COR-L47 (cell line): ENCODE results near the gene PCSK9.

Experiments used
- DNase-seq: peaks from one replicate; lab custom pipeline; 2025; lab: John Stamatoyannopoulos, UW

The PCSK9 gene

DNA sequence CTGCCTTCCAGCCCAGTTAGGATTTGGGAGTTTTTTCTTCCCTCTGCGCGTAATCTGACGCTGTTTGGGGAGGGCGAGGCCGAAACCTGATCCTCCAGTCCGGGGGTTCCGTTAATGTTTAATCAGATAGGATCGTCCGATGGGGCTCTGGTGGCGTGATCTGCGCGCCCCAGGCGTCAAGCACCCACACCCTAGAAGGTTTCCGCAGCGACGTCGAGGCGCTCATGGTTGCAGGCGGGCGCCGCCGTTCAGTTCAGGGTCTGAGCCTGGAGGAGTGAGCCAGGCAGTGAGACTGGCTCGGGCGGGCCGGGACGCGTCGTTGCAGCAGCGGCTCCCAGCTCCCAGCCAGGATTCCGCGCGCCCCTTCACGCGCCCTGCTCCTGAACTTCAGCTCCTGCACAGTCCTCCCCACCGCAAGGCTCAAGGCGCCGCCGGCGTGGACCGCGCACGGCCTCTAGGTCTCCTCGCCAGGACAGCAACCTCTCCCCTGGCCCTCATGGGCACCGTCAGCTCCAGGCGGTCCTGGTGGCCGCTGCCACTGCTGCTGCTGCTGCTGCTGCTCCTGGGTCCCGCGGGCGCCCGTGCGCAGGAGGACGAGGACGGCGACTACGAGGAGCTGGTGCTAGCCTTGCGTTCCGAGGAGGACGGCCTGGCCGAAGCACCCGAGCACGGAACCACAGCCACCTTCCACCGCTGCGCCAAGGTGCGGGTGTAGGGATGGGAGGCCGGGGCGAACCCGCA is at the start of gene PCSK9:
Gene PCSK9 (plus strand): TSS at position 207 of the 741 bp plus-strand sequence. CDS start 290 bp downstream, at position 497.
- no peak for DNase-seq

DNA sequence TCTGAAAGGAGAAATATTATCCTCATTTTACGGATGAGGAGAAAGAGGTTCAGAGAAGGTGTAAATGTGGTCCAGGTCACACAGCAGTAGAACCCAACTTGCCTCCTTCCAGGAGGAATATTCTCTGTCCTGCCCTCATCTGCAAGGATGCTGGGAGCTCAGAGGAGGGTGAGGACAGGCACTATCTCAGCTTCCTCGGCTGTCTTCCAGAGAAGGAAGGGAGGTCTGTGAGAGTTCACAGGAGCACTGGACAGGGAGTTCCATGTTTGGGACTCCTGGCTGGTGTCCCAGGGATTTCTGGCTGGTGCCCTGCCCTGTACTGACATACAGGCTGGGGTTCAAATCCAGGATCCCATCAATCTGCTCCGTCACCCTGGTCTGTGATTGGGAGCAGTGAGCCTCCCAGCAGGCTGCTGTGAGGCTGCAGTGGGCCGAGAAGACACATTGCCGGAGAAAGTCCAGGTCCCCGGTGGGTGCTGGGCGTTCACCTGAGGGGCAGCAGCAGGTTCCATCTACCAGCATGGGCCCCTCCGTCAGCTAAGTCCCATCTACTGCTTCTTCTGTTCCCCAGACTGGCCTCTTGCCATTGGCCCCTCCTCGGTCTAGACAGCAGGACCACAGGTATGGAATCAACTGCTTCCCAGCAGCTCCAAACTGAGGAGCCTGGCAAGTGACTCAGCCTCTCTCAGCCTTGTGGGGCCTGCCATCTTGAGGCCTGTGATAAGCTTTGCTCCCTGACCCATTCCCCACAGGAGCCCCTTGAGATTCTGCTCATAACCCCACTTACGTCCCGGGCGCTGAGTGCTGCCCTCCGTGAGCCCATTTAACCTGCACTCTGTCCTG is 49.2 kb upstream of the PCSK9 start:
- DNase-seq, result no peak

DNA sequence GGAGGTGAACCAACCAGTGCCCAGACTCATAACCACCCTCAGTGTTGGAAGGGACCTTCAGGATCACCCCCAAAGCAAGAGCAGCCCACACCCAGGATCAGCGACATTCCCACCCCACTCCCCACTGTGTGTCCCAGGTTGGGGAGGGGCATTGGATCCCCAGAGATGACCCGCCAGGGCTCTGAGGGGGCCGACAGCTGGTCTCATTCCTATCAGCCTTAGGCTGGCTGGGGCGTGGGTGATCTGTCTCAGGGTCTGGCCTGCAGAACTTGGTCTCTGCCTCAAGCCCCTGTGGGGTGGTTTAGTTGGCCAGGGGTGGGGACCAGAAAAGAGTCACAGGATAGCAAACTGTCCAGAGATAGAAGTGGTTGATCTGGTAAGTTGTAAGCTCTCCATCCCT is 48.4 kb upstream of the PCSK9 start:
- DNase-seq, result no peak

DNA sequence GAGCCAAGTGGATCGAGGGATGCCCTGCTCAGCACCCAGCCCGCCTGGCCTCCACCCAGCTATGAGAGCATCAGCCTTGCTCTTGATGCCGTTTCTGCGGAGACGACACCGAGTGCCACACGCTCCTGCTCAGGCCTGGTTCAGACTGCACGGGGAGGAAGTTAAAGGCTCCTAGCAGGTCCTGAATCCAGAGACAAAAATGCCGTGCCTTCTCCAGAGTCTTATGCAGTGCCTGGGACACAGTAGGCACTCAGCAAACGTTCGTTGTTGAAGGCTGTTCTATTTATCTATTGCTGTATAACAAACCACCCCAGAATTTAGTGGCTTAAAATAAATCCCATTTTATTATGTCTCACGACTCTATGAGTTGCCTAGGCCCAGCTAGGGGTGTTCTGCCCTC is 47.4 kb upstream of the PCSK9 start:
- no peak for DNase-seq

GRCh38 chr1:54993140-54993539 is 46.2 kb upstream of the PCSK9 start:
- no peak for DNase-seq

GRCh38 chr1:54994355-54994990 is 44.9 kb upstream of the PCSK9 start:
- no peak for DNase-seq

GRCh38 chr1:54995013-54995760 is 44.2 kb upstream of the PCSK9 start:
- no peak for DNase-seq

GRCh38 chr1:54995835-54996234 is 43.5 kb upstream of the PCSK9 start:
- no peak for DNase-seq

GRCh38 chr1:54996359-54996868 is 42.9 kb upstream of the PCSK9 start:
- DNase-seq, result peak; percentile 56

DNA sequence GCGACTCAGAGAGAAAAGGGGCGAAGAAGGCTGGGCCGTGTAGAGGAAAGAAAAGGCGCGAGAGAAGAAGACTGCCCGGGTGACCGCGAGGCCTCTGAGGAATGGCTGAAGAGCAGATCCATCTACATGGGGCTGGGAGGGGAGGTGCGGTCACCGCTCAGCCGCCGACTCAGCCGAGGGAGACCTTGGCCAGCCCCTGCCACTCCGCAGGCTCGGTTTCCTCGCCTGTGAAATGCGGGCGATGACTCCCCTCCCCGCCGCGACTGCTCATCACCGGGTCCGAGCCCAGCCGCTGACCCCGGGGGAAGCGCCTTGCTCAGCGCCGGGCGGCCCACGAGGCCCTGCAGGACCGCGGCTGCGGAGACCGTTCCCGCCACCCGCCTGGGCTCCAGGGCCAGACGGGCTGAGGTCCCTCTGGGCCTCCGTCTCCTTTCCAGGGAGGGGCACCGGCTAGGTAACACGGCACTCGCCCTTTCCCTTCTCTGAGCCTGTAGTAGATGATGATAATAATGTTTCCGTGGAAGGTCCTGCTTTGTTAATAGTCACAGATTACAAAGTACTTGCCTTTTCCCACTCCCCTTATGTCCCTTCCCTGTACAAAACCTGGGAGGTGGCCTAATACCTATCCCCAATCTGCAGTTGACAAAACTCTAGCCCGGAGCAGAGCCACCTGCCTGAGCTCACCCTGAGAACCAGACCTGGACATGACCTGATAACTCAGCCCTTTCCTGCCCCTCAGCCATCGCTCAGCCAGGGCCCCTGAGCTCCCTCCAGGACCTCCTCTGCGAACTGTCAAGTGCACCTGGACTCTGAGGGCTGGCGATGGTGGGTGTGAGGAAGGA is 42.3 kb upstream of the PCSK9 start:
- no peak for DNase-seq

- DNase-seq, result no peak
Observed at GRCh38 chr1:54997711-54997986, 41.7 kb upstream of the PCSK9 start.

GRCh38 chr1:54998100-54998499 is 41.2 kb upstream of the PCSK9 start:
- no peak for DNase-seq

DNA sequence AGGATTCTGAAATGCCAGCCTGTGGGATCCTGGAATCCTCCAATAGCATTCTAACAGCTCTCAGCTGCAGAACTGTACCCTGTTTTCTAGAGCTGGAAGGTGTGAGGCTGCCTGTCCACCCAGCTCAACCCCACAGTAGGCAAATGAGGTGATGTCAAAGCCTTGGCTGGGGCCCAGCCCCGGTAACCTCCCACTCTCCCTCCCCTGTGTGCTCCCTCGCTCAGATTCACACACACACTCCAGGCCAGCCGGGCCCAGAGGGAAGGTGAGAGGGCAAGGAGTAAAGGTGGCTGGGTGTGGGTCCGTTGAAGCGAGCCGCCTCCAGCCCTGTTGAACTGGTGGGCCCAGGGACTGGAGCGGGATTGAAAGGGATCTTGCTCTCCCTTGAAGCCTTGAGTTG is 40.7 kb upstream of the PCSK9 start, which contains the start of gene BSND:
Gene BSND (plus strand): TSS at position 257 of the 400 bp plus-strand sequence. CDS start 254 bp downstream, outside the sequence.
- no peak for DNase-seq

DNA sequence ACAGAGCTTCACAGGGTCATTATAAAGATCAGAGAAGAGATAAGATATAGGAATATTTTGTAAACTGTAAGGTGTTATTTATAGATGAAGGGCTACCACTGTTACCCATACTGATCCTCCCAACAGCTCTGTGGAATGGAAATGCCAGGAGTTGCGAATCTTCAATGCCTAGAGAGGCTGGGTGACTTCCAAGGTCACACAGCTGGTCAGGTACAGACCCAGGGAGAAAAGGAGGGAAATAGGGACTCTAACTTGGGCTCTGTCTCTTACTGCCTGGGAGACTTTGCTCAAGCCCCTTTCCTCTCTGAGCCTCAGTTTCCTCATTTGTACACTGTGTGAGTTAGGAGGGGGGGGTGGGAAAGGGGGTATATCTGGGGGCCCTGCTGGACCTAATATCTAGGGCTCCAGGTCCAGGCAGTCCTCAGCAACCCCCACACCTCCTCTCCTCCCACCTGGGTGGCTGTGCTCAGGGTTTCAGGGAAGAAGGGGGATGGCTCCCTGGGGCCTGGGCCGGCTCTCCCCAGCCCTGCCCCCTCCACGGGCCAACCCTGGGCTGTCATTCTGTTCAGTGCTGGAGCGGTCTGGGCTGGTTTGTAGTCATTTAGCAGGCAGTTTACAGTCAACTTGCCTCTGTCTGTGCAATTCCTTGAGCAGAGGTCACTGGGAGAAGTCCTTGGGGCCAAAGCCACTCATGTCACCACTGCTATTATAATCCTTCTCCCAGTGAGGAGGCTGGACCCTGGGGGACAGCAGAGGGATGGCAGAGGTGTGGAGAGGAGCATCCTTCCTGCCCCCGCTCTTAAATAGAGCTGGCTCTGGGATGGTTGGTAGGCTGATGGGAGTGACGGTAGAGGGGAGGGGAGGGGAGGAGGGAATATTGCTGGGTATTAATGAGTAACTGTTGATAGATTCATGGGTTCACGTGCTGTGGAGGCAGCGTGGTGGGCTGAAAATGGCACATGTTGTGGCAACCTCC is 39.0 kb upstream of the PCSK9 start:
- no peak for DNase-seq

DNA sequence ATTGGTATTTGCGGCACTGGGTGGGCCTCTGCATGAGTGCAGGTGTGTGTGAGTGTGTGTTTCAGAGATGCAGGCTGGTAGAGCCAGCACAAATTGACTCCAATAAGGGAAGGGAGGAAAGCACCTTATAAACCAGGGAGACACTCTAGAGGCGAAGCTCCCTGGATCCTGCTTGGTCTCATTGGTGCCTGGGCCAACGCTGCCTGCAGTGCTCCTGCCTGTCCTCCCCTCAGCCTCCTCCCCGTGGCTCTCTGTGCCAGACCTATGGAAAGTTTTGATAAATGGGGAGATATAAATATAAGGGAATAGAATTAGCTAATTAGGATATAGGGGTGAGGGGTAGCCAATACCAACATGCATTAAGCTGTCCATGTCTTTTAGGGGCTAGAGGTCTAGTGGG is 38.0 kb upstream of the PCSK9 start:
- DNase-seq, result no peak

GRCh38 chr1:55002686-55003085 is 36.7 kb upstream of the PCSK9 start:
- DNase-seq, result no peak

DNA sequence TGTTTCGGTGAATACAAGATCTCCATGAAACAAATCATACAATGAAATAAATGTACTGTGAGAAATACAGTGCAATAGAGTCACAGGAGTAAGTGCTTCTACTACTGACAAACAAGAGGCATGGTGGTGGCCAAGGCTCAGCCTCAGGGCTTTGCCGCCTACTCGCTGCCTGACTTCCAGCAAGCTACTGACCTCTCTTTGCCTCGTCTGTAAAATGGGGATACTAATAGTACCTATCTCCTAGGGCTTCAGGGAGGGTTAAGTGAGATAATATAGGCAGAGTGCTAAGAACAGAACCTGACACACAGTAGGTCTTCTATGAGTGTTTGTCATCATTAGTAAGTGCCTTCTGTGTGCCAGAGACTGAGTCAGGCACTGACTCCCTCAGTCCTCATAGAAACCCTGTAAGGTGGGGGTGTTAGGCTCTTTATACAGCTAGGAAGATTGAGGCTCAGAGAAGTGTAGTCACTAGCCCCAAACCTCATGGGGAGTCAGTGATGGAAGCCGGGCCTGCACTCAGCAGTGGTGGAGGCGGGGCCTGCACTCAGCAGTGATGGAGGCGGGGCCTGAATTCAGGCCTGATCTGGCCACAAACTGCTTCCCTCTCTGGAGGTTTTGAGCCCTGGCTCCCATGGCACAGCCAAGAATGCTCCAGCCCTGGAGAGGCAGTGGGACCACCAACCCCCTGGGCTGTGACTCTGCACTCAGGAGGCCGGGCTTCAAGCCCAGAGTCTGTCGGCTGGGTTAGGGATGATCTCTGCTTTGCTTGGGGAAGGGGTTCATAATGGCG is 33.8 kb upstream of the PCSK9 start:
- DNase-seq, result no peak

DNA sequence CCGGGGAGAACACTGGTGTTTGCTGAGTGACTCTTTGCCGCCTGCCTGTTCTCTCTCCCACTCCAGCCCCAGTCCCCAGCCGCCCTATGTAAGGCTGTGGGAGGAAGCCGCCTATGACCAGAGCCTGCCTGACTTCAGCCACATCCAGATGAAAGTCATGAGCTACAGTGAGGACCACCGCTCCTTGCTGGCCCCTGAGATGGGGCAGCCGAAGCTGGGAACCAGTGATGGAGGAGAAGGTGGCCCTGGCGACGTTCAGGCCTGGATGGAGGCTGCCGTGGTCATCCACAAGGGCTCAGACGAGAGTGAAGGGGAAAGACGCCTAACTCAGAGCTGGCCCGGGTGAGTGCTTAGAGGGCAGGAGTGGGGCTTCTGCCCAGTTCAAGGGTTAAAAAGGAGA is 32.4 kb upstream of the PCSK9 start:
- DNase-seq, result no peak

DNA sequence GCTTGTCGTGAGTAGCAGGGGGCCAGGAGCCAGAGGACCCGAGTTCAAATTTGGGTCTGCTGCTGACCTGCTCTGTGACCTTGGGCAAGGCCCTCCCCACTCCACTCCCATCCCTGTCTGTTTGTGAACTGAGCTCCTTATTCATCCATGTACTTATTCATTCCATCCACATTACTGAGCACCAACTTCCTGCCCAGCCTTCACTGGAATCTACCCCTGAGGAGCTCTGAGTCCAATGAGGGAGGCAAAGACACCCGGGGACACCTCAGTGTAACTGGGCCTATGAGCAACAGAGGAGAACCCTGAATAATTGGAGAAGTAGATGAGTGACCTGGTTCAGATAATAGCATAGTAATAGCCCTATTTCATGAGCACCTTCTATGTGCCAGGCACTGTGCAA is 31.7 kb upstream of the PCSK9 start:
- no peak for DNase-seq
